PFSK-1 (cell line): Measurements from ENCODE around the gene C2orf81.

Experiments used
- FOXP2 ChIP-seq: optimal IDR thresholded peaks from 2 replicates; pipeline ENCODE3; 2011; ENCODE audit warnings: borderline replicate concordance, control low read depth, inconsistent platforms; ENCODE audit not compliant: insufficient read depth; ENCODE audit errors: extremely low read length, extremely low read depth
- POLR2AphosphoS5 ChIP-seq: IDR thresholded peaks from 2 replicates; pipeline ENCODE4 v1.6.1; 2012; ENCODE audit warnings: low read depth, mild to moderate bottlenecking, control low read depth, low read length, moderate library complexity
- REST ChIP-seq, 2 experiments: IDR thresholded peaks; 2 replicates each; pipeline versions ENCODE4 v1.6.1 to v1.8.0; 2011 to 2012; ENCODE audit warnings: low read depth in 2 of 2, low read length in 2 of 2, control low read depth in 1 of 2, inconsistent platforms in 1 of 2, mild to moderate bottlenecking in 1 of 2, moderate library complexity in 1 of 2; ENCODE audit not compliant: insufficient read depth in 1 of 2
- SIN3A ChIP-seq: IDR thresholded peaks from 2 replicates; pipeline ENCODE4 v1.6.1; 2012; ENCODE audit warnings: mild to moderate bottlenecking, low read length, moderate library complexity, borderline replicate concordance; ENCODE audit not compliant: insufficient read depth
- TAF1 ChIP-seq: IDR thresholded peaks from 2 replicates; pipeline ENCODE4 v1.6.1; 2012; ENCODE audit warnings: low read length, control low read depth, borderline replicate concordance; ENCODE audit not compliant: insufficient read depth

GRCh38 chr2:74439803-74440377 lies 18.5 kb upstream of the C2orf81 start:
- TF ChIP-seq POLR2AphosphoS5 (no peak; the same call in 1 of the 2 replicates), SIN3A (no peak), REST (IDR thresholded peaks at IDR 0.05; ENCODE audit: insufficient read depth in 1 of 2, low read depth in 2 of 2, low read length in 2 of 2) (no peak), TAF1 (no peak), FOXP2 (no peak)
